Left colon (tissue), 2 donors: ENCODE measurements around the gene TASP1. TPM values are rescaled to one million over a fixed set of nuclear protein-coding genes. Genes with fewer than 3 reads are reported as not detected.
"Not testable (repeated sequence)": the region's sequence is repeated elsewhere in the genome, so short reads cannot be mapped to it uniquely, and the experiment has no call there.

Experiments
- ATAC-seq: fragments of 200-7000 bp; cut with Tn5 transposase; one replicate; pipeline ENCODE4 v1.9.1; 2020; ENCODE audit warnings: mild to moderate bottlenecking, moderate library complexity
- DNase-seq, 2 donors: peaks; one replicate each; pipeline ENCODE4 v3.0.0-alpha.2; 2020
- intact Hi-C, 2 donors: fragments of 100-400 bp; cut with DNase I in 1 of 2; cut with micrococcal nuclease in 1 of 2; formaldehyde crosslinking; loops; one replicate each; pipeline versions ENCODE4 v1.11.2 to v1.14.0; 2022; cut with DNase I, micrococcal nuclease
- long read RNA-seq: library from polyadenylated mRNA; unstranded; transcript quantifications from one replicate; pipeline ENCODE4 v2.0.0, GENCODE V29; 2021
- total RNA-seq, 2 donors: library from RNA; stranded (reverse); fragmentation: NEBNext Ultra II Directional; extraction: Animal tissue kit (Norgen Biotek cat#: 25700); gene quantifications; one replicate each; pipeline ENCODE4 v1.2.1, GENCODE V29; 2021
- donor health status: DM: no; HTN: no; CAD: no.
- donor health status: DM: yes; HTN: yes; CAD: no.

Gene TASP1, protein sequence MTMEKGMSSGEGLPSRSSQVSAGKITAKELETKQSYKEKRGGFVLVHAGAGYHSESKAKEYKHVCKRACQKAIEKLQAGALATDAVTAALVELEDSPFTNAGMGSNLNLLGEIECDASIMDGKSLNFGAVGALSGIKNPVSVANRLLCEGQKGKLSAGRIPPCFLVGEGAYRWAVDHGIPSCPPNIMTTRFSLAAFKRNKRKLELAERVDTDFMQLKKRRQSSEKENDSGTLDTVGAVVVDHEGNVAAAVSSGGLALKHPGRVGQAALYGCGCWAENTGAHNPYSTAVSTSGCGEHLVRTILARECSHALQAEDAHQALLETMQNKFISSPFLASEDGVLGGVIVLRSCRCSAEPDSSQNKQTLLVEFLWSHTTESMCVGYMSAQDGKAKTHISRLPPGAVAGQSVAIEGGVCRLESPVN
- total RNA-seq = 10 to 100 TPM; 14.3 TPM
- long read RNA-seq, transcript TASP1-201 (14 exons, 2,352 nt) = major isoform, 7 of 15 reads
- long read RNA-seq, partial matches to known transcripts = 5 of 15 reads
- long read RNA-seq, other reads (novel, unspliced or antisense) = 3 of 15 reads

DNA sequence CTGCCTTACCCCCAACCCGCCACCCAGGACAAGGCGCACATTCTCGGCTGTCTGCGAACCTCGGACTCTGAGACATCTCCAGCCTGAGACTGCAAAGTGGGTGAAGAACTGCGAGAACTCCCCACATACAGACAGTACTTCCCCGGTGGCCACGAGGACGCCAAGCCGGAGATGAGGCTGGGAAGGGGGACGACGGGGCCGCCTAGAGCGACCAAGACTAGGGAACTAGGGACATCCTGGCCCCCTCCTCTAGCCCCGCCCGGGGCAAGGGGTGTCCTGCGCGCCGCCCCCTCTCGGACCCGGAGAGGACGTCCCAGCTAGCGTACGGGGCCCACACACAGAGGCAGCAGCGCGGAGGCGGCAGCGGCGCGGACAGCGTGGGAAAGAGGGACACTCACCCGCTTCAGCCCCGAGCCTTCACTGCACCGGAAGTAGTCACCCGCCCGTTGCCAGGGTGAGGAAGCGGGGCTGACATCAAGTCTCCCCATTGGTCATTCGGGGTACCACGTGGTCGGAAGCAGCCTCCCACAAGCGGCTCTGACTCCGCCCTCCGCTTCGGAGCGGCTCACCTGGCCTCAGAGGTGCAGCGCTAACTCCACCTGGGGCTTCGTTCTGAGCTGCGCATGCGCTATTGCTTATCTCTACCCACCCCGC is at the start of gene TASP1:
TASP1 (minus strand) TSS at position 437 of the 654 bp plus-strand sequence. CDS start 8,854 bp downstream, outside the sequence.
- ATAC-seq (peak; percentile 98), DNase-seq (peak; percentile 98)
- intact Hi-C loops = no loop called here

DNA sequence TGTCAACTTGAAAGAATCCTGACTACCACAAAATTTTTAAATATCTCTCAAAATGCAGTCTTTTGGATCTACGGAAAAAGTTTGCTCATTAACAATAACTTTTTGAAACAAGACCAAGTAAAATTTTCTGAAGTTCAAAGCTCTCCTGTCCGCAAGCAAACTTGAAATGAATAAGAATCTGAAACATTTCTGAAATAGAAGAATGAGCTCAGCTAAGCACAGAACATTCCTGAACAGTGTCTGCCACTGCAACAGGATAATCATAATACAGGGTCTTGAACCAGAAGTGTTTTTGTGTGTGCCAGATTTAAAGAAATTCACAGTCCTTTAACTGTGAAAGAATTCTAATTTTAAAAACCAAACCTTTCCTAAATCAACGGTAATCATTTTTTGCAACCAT is 49.1 kb upstream of the TASP1 start:
- intact Hi-C loops = no loop called here
- DNase-seq (no peak), ATAC-seq (no peak)

DNA sequence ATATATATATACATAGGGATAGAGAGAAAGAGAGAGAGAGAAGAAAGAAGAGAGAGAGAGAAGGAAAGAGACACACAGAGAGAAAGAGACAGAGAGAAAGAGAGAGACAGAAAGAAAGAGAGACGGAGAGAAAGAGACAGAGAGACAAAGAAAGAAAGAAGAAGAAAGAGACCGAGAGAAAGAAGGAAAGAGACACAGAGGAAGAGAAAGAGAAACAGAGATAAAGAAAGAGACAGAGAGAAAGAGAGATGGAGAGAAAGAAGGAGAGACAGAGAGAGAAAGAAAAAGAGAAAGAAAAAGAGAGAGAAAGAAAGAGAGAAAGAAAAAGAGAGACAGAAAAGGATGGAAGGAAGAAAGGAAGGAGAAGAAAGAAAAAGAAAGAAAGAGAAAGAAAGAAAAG is 46.9 kb upstream of the TASP1 start:
- intact Hi-C loops = no loop called here
- no peak for DNase-seq
- ATAC-seq = no peak

DNA sequence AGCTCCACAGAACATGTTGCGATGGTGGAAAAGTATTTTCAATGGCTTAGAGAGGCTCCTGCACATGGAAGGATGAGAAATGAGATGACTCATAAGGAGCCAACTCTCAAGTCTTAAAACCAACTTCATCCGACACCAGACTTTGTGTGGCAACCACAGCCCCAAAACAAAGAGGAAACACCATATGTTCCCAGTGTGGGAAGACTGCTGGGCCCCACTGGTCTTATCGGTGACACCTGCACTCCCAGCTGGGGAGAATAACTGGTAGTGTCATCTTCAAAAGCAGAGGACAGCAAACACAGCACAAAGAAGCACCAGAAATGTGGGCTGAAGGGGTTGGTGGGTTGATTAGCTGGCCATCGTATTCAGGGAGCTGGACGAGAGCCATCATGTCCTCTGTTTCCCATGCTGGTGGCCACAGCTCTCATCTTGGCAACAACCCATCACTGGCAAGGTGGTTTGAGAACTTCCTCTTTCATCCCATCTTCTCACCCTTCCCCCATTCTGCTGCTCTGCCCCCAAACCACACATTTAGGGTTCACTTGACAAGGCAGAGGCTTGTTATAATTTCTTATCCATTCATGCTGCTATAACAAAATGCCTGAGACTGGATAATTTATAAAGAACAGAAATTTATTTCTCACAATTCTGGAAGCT is 46.0 kb upstream of the TASP1 start:
- ATAC-seq (no peak), DNase-seq (no peak)
- intact Hi-C loops = no loop called here

DNA sequence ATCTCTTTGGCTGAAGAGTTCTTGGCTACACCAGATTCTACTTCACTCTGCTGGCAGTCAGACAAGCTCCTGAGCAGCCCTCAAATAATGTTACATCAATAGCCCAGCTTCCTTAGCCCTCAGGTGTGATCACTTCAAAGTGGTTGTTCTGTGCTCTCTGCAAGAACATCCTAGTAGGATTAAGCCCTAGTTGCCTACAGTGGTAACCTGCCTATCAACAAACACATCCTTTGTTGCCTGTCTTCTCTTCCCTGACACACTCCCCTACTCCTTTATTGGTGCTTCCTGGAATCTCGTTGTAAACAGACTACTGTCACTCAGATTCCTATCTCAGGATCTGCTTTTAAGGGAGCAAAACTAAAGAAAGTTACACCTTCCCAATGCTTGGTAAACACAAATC is 45.1 kb upstream of the TASP1 start:
- intact Hi-C loops = no loop called here
- ATAC-seq (no peak), DNase-seq (no peak)

DNA sequence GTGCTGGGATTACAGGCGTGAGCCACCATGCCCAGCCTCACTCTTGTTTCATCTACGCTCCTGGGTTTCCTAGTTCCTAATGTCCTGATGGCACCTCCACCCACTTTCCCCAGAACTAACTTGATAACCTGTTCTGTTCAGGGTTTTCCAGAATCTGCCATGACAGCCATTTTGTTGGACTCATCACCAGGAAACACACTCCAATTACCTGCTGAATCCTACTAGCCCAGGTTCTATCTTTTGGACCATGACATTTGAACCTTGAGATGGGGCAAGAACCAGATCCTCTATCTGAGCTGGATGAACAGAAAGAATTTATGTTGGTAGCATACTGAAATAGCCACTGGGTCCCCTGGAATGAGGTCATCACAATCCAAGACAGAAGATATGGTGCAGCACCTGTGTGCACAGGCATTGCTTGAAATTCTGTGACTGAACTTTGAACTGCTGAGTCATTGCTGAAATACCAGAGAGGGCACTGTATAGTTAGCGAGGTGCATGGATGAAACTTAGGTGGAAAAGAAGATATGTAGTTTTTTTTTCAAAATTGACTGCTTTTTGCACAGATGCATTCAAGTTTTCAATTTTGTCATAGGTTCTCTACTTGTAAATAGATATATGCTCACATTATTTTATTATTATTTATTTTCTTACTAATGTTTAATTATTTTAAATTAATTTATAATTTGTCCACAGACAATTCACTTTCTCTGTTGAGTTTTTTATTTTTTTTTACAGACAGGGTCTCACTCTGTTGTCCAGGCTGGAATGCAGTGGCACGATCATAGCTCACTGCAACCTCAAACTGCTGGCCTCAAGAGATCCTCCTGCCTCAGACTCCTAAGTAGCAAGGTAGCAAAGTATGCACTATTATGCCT is 42.8 kb upstream of the TASP1 start:
- ATAC-seq (peak; percentile 93), DNase-seq (no peak)
- intact Hi-C loops = no loop called here

DNA sequence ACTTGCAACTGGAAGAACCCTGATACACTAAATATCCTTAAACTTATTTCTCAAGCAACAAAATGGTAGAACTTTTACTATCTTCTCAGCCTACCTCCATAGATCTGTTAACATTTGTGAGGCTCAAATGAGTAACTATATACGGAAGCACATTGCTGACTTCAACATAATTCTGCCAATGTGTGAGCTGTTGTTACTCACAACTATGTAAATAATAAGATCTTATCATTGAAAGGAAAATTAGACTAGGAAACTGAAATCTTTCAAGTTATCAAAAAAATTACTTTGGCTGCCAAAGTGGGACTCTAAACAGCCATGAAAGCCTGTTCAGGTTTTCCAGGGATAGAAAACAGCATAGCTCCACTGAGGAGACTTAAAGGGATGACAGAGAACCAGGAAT is 40.2 kb upstream of the TASP1 start:
- intact Hi-C loops = no loop called here
- DNase-seq (no peak), ATAC-seq (no peak)

DNA sequence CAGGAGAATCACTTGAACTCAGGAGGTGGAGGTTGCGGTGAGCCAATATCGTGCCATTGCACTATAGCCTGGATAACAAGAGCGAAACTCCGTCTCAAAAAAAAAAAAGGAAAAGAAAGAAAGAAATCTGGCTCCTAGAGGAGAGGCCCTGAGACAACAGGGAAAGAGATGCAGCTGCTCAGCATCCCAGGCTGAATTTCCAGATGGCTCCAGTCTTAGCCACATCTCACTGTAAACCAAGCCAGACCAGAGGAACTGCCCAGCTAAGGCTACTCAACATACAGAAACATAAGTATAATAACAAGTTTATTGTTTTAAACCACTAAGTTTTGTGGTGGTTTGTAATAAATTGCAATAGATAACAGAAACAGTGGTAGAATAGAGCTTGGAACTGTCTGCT is 38.5 kb upstream of the TASP1 start:
- ATAC-seq = no peak
- intact Hi-C loops = no loop called here
- no peak for DNase-seq

DNA sequence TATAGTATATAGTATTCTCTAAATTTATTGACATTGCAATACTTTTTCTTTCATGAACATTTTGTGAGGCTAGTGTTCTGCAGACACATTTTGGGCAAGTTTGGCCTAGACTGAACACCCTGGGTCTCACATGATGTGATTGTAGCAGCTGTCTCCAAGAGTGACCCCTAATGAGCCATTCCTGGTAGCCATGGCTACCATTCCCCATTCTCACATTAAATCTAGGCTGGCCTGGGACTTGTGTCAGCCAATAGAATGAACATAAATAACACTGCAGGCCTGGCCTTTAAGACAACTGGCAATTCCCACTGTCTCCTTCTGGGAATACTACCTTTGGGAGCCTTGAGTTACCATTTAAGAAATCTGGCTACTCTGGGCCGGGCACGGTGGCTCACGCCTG is 38.0 kb upstream of the TASP1 start:
- no peak for DNase-seq
- intact Hi-C loops = no loop called here

DNA sequence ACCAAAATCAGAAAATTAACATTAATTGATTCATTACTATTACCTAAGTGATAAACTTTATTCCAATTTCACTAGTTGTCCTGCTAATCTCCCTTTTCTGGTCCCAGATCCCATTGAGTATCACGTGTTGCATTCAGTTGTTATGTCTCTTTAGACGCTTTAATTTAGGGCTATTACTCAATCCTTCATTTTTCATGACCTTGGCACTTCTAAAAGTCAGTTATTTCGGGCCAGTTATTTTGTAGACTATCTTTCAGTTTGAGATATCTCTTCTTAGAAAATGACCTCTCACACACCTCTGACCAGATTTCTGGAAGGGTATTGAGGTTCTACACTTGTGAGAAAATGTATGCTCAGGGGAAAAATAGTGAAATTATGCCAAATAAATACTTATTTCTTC is 34.0 kb upstream of the TASP1 start:
- DNase-seq (no peak), ATAC-seq (no peak)
- intact Hi-C loops = no loop called here

More for the DNA sequence above, 38.0 kb upstream of the TASP1 start:
- ATAC-seq = no peak

DNA sequence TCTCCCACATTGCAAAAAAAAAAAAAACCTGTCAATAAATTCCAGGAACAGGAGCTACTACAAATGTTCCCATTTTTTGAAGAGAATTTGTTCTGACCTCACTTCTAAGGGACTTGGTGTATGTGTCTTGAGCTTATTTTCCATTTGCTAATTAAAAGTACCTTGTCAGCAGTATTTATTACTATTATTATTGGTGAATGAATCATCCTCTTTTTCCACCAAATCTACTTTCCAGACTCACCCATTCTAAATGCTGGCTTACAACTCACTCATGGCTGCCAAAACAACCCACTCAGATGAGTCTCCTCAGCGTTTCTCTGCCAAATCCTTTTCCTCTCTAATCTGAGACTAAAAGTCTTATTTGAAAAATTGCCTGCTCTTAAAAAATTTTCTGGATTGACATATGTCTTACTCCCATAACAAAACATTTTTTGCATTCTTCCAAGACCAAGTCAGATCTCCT is 33.2 kb upstream of the TASP1 start:
- intact Hi-C loops = no loop called here
- no peak for DNase-seq
- ATAC-seq = no peak

DNA sequence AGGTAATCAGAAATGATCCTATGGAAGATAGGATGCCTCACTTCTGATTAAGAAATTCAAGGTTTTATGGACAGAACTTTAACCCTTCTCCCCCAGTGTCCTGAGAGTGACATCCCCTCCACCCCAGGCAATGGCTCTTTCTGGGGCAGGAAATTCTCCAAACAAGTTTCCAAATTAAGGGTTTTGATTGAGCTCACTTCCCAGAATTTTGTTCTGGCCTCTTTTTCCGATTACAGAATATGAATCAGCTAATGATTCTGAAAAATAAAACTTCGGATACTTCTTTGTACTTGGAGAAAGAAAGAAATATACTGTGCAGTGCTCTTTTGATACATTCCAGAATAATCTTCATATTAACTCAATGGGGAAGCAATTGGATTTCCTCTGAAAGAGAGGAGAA is 32.8 kb upstream of the TASP1 start:
- DNase-seq = no peak
- intact Hi-C loops = no loop called here

DNA sequence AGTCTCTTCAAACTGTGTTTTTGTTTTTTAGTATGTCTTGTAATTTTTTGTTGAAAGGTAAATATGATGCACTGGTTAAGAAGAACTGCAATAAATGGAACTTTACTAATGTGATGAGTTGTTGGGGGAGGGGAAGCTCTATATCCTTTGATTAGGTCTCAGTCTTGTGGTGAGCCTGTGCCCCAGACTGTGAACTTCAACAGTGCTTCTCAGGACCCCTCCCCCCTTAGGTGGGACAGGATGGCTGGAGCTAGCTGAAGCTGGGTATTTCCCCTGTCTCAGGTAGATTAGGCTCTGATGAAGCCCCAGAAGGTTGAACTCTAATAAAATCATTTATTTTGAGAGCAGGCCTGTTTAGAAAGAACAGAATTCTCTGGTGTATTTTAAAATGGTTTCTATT is 31.4 kb upstream of the TASP1 start:
- intact Hi-C loops = no loop called here
- DNase-seq = no peak
- ATAC-seq = no peak

More for the DNA sequence above, 32.8 kb upstream of the TASP1 start:
- ATAC-seq = no peak

DNA sequence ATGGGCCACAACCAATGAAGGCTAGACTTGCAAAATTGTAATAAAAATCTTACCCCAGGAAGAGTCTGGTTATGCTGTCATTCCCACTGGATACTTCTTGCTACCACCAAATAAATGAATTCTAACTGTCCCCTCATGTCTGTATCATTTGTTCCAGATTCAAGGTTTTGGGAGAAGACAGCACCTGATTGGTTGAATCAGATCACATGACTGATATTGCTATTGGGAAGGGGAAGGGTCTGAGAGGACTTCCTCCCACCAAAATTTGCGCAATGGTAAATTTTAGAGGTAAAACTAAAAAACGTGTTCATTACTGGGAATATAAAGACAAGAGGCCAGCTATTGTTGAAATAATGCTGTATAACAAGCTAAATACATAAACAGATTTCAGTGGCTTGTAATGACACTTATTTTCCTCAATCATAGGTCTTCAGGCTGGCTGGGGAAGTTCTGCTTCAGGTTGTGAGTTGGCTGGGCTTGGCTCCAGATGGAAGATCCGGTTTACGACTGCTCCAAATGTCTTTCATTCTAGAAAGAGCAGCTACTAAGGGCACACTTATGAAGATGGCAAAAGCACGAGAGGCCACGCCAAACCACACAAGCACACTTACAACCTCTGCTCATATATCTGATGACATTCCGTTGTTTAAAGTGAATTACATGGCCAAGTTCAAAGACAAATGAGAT is 27.1 kb upstream of the TASP1 start:
- ATAC-seq (no peak), DNase-seq (no peak)
- intact Hi-C loops = no loop called here

DNA sequence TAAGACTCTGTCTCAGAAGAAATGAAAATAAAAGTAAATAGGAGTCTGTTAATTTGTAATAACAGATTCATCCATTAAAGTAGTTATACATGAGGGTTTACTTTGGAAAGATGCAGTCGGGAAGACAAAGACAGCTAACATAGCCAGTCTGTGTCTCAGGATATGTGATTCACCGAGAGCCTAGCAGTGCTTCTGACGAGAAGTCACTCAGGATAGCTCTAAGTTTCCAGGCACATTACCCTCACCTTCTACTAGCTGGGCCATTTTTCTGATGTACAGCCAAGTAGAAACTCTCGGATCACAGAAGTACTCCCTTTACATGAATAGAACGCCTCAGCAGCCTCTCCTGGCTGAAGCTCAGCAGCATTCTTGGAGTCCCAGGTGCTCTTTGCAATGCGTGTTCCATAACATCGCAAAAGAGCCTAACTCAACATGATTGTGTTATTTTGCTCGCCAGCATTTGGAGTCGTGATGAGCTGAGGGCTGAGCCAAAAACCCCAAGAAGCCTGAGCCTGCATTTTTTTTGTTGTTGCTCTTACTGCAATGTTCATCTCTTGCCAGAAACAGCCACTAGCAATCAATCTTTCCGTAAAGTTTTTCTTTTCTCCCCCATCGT is 22.4 kb upstream of the TASP1 start:
- intact Hi-C loops = no loop called here
- ATAC-seq = no peak
- DNase-seq = no peak

DNA sequence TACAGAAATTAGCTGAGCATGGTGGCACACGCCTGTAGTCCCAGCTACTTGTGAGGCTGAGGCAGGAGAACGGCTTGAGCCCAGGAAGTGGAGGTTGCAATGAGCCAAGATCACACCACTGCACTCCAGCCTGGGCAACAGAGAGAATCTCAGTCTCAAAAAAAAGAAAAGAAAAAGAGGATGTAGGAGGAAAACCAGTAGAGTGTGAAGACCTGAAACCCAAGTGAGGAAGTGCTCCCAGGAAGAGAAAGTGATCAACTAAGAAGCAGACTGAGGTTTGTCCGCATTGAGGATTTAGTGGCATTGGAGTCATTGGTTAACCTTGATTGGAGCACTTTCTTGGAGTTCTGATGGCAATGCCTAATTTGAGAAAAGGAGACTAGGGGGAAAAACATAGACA is 20.6 kb upstream of the TASP1 start:
- intact Hi-C loops = no loop called here
- ATAC-seq (no peak), DNase-seq (no peak)

DNA sequence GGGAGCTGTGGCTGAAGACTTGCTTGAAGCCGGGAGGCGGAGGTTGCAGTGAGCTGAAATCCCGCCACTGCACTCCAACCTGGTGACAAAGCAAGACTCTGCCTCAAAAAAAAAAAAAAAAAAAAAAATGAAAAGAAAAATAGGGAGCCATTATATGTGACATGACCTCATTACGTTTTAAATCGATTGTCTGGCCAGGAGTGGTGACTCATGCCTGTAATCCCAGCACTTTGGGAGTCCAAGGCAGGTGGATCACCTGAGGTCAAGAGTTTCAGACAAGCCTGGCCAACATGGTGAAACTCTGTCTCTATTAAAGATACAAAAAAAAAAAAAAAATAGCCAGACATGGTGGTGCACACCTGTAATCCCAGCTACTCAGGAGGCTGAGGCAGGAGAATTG is 19.3 kb upstream of the TASP1 start:
- ATAC-seq, DNase-seq, intact Hi-C loops: not testable (repeated sequence)
